ENCODE results near the gene ITPR1.

GRCh38 chr3:4887177-4887576 is 394.0 kb downstream of the ITPR1 start:
- TF ChIP-seq CTCF (conservative IDR thresholded peaks at IDR 0.05; ENCODE audit: low read length) (no peak), EZH2phosphoT487 (IDR thresholded peaks at IDR 0.05; ENCODE audit: borderline replicate concordance) (no peak)

Data from Loucy (cell line).